Transverse colon (tissue), 4 donors: ENCODE data around the gene ABHD12. TPM values are rescaled to one million over a fixed set of nuclear protein-coding genes. Genes with fewer than 3 reads are reported as not detected.

Experiments used
- DNase-seq: peaks from one replicate; pipeline ENCODE4 v3.0.0-alpha.2; 2019
- H3K27ac ChIP-seq, 4 donors: fragments of 200-600 bp; sonication (generic); 2 replicates each; pipeline ENCODE4 v1.5.1; 2016 to 2018; ENCODE audit warnings: inconsistent platforms in 4 of 4
- H3K27me3 ChIP-seq: fragments of 200-600 bp; sonication (generic); 2 replicates; pipeline ENCODE4 v1.5.1; 2017; ENCODE audit warnings: inconsistent platforms
- H3K36me3 ChIP-seq, 4 donors: fragments of 200-600 bp; sonication (generic); 2 replicates each; pipeline ENCODE4 v1.5.1; 2017 to 2019; ENCODE audit warnings: inconsistent platforms in 4 of 4
- H3K4me1 ChIP-seq, 4 donors: fragments of 200-600 bp; sonication (generic); 2 replicates each; pipeline ENCODE4 v1.5.1; 2017 to 2020; ENCODE audit warnings: inconsistent platforms in 4 of 4
- H3K4me3 ChIP-seq, 4 donors: fragments of 200-600 bp; sonication (generic); 1 replicate in 1 of 4; 2 replicates in 3 of 4; pipeline versions ENCODE4 v1.5.1 to v1.6.1; 2017 to 2019; ENCODE audit warnings: inconsistent platforms in 4 of 4
- H3K9me3 ChIP-seq, 2 donors: fragments of 200-600 bp; sonication (generic); 2 replicates each; pipeline ENCODE4 v1.5.1; 2017 to 2019; ENCODE audit warnings: inconsistent platforms in 2 of 2
- EP300 ChIP-seq: sonication (generic); formaldehyde crosslinking; IDR thresholded peaks from one replicate; pipeline ENCODE4 v1.6.1; 2017; ENCODE audit warnings: antibody characterized with exemption, low read depth
- POLR2A ChIP-seq: fragments of 450-650 bp; IDR thresholded peaks from one replicate; pipeline ENCODE4 v1.6.1; 2016; ENCODE audit warnings: antibody characterized with exemption, mild to moderate bottlenecking, moderate library complexity
- POLR2AphosphoS5 ChIP-seq, 3 donors: sonication (generic); formaldehyde crosslinking; IDR thresholded peaks; one replicate each; pipeline ENCODE4 v1.6.1; 2016; ENCODE audit warnings: antibody characterized with exemption in 3 of 3
- WGBS, 2 donors: methylation state at CpG; one replicate each; pipeline ENCODE4 v1.1.5; 2018; ENCODE audit warnings: low coverage in 1 of 2; 5-methylcytosine and 5-hydroxymethylcytosine counted together
- in situ Hi-C, 4 donors: fragments of 200-750 bp; cut with MboI; loops; one replicate each; pipeline versions ENCODE4 v1.15.0 to v1.15.1; 2017; ENCODE audit warnings: low sequenced_read_pairs in 3 of 4, low pct_ligation_motif_present in 1 of 4, low pct_unique_long_range_greater_than_20kb in 1 of 4
- intact Hi-C: fragments of 100-400 bp; cut with DNase I; formaldehyde crosslinking; loops from one replicate; pipeline ENCODE4 v1.15.1; 2023; ENCODE audit warnings: low total_unique reads
- total RNA-seq, 4 donors: library from RNA; depleted of rRNA; stranded (reverse); fragments of >200 nt; gene quantifications; one replicate each; pipeline ENCODE4 v1.1.0, GENCODE V29; 2016
- TF ChIP-seq, protein P1 (sequence below), 5 experiments: fragments of 200-600 bp in 3 of 5; fragments of 450-650 bp in 2 of 5; sonication (generic) in 3 of 5; IDR thresholded peaks; 1 replicate in 2 of 5; 2 replicates in 3 of 5; pipeline ENCODE4 v1.5.1; 2016 to 2017; ENCODE audit warnings: antibody characterized with exemption in 5 of 5, inconsistent platforms in 3 of 5, mild to moderate bottlenecking in 2 of 5, moderate library complexity in 1 of 5

The ABHD12 gene
- total RNA-seq, 4 donors from 2014 or later = 67.3 to 103 (median 73.4) TPM

GRCh38 chr20:25324412-25324811 is 66.2 kb downstream of the ABHD12 start:
- H3K27me3 ChIP-seq = no peaks in the 10 kb centered on the region
- peak overlapping the region in 2 of 4 donors; percentile 15 to 23 for H3K27ac ChIP-seq
- H3K9me3 ChIP-seq = no peaks in the 10 kb centered on the region
- TF ChIP-seq, protein P1, sequence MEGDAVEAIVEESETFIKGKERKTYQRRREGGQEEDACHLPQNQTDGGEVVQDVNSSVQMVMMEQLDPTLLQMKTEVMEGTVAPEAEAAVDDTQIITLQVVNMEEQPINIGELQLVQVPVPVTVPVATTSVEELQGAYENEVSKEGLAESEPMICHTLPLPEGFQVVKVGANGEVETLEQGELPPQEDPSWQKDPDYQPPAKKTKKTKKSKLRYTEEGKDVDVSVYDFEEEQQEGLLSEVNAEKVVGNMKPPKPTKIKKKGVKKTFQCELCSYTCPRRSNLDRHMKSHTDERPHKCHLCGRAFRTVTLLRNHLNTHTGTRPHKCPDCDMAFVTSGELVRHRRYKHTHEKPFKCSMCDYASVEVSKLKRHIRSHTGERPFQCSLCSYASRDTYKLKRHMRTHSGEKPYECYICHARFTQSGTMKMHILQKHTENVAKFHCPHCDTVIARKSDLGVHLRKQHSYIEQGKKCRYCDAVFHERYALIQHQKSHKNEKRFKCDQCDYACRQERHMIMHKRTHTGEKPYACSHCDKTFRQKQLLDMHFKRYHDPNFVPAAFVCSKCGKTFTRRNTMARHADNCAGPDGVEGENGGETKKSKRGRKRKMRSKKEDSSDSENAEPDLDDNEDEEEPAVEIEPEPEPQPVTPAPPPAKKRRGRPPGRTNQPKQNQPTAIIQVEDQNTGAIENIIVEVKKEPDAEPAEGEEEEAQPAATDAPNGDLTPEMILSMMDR (IDR thresholded peaks at IDR 0.05) = no peak
- peak; percentile 73 for TF ChIP-seq EP300
- TF ChIP-seq POLR2A = no peak
- no peak overlapping the region for H3K4me3 ChIP-seq
- H3K4me1 ChIP-seq = peaks cover 0 to 33% (median 5%) of the 10 kb centered on the region in 4 donors
- H3K36me3 ChIP-seq = no peaks in the 10 kb centered on the region
- intact Hi-C loops = no loop called here
- WGBS, 2 donors = 70% methylated on average over 5 of the region's 5 CpGs; no CpG with 5 or more reads in 1 of the 2 donors
- in situ Hi-C loops = no loop called here
- peak; percentile 47 for DNase-seq

GRCh38 chr20:25323496-25324246 is 67.0 kb downstream of the ABHD12 start:
- peaks cover 0 to 31% (median 5%) of the 10 kb centered on the region in 4 donors for H3K4me1 ChIP-seq
- H3K27me3 ChIP-seq = no peaks in the 10 kb centered on the region
- H3K36me3 ChIP-seq = no peaks in the 10 kb centered on the region
- H3K9me3 ChIP-seq = no peaks in the 10 kb centered on the region
- in situ Hi-C loops = no loop called here
- intact Hi-C loops = no loop called here
- no peak overlapping the region for H3K4me3 ChIP-seq
- TF ChIP-seq, protein P1 (IDR thresholded peaks at IDR 0.05) = no peak
- TF ChIP-seq EP300 (no peak), POLR2AphosphoS5 (IDR thresholded peaks at IDR 0.05) (no peak)
- 87 to 100% methylated on average over 2 to 12 of the region's 12 CpGs for WGBS, 2 donors
- DNase-seq = no peak
- H3K27ac ChIP-seq = peak overlapping the region in 1 of 4 donors; percentile 15

DNA sequence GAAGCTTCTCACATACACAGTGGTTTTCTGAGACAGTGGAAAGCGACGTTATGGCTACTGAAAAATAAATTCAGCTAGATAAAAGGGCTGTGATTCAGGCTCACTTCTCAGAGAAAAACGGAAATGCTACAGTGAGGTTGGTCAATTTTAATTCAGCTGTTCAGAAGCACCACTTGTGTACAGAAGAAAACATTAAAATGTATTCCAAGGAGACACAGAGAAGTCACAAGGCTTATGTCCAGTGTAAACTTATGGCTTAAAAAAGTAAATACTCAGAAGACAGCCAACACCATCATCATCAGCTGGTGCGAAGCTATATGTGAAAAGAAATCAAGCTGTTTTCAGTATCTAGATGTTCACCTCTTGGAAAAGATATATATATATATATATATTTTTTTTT is 68.6 kb downstream of the ABHD12 start:
- DNase-seq = no peak
- in situ Hi-C loops (no loop called here), intact Hi-C loops (no loop called here)
- Histone ChIP-seq H3K27ac (no peak overlapping the region), H3K27me3 (no peaks in the 10 kb centered on the region), H3K9me3 (no peaks in the 10 kb centered on the region), H3K36me3 (no peaks in the 10 kb centered on the region), H3K4me3 (no peak overlapping the region), H3K4me1 (peaks cover 0 to 36% (median 10%) of the 10 kb centered on the region in 4 donors)
- no peak for TF ChIP-seq POLR2AphosphoS5 (IDR thresholded peaks at IDR 0.05)
- TF ChIP-seq, protein P1 (IDR thresholded peaks at IDR 0.05) = no peak
- no peak for TF ChIP-seq EP300
- no peak for TF ChIP-seq POLR2A
- WGBS, 2 donors = 77 to 79% methylated on average over 2 to 4 of the region's 4 CpGs

DNA sequence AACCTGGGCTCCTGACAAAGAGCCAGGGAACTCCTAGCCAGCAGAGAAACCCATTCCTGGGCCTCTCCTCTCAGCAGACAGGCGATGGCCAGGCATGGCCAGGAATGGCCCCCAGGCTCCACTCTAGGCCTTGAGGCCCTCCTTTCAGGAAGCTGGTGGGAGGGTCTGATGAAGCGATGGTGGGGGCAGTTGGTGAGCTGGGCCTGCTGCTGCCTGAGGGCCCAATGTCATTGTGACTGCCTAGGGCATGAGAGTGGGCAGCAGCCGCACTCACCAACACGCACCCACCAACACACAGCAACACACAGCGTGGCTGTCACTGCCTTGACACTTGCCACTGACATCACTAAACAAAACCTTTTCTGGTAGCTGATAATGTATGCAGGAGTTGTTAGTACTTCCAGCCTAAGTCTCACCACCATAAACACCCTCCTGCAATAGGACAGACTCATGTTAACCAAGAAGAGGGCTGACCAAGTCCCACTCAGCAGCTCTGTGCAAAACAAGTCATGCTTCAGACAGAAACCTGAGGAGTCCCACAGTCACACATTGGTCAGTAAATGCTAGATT is 69.3 kb downstream of the ABHD12 start:
- TF ChIP-seq, protein P1 (IDR thresholded peaks at IDR 0.05) = no peak
- no peak for TF ChIP-seq POLR2A
- no peak for TF ChIP-seq EP300
- TF ChIP-seq POLR2AphosphoS5 (IDR thresholded peaks at IDR 0.05) = no peak
- H3K9me3 ChIP-seq = no peaks in the 10 kb centered on the region
- H3K4me1 ChIP-seq = peaks cover 0 to 35% (median 10%) of the 10 kb centered on the region in 4 donors
- no peaks in the 10 kb centered on the region for H3K27me3 ChIP-seq
- H3K36me3 ChIP-seq = no peaks in the 10 kb centered on the region
- WGBS, 2 donors = 96% methylated on average over 5 of the region's 5 CpGs; no CpG with 5 or more reads in 1 of the 2 donors
- no peak overlapping the region for H3K4me3 ChIP-seq
- no peak overlapping the region for H3K27ac ChIP-seq
- no peak for DNase-seq
- intact Hi-C loops (no loop called here), in situ Hi-C loops (no loop called here)
